Prostate gland (tissue), 2 donors: ENCODE results near the gene C1QTNF7. TPM values are rescaled to one million over a fixed set of nuclear protein-coding genes. Genes with fewer than 3 reads are reported as not detected.

Experiments used
- DNase-seq: peaks from one replicate; pipeline ENCODE4 v3.0.0-alpha.2; 2019; ENCODE audit warnings: low spot score
- H3K27ac ChIP-seq, 2 donors: fragments of 200-600 bp; sonication (generic); 2 replicates each; pipeline ENCODE4 v1.5.1; 2017 to 2019
- H3K27me3 ChIP-seq: fragments of 200-600 bp; sonication (generic); replicated peaks from 2 replicates; pipeline ENCODE4 v1.5.1; 2019; ENCODE audit not compliant: insufficient read depth
- H3K36me3 ChIP-seq, 2 donors: fragments of 200-600 bp; sonication (generic); 1 replicate in 1 of 2; 2 replicates in 1 of 2; pipeline versions ENCODE4 v1.5.1 to v1.8.1; 2017 to 2019
- H3K4me1 ChIP-seq: fragments of 200-600 bp; sonication (generic); replicated peaks from 2 replicates; pipeline ENCODE4 v1.5.1; 2019
- H3K4me3 ChIP-seq, 2 donors: fragments of 200-600 bp; sonication (generic); 2 replicates each; pipeline ENCODE4 v1.5.1; 2017 to 2019
- H3K9me3 ChIP-seq: fragments of 200-600 bp; sonication (generic); 2 replicates; pipeline ENCODE4 v1.5.1; 2017
- POLR2A ChIP-seq: fragments of 450-650 bp; IDR thresholded peaks from one replicate; pipeline ENCODE4 v1.6.1; 2016; ENCODE audit warnings: antibody characterized with exemption, mild to moderate bottlenecking
- POLR2AphosphoS5 ChIP-seq: sonication (generic); formaldehyde crosslinking; IDR thresholded peaks from one replicate; pipeline ENCODE4 v1.6.1; 2017; ENCODE audit warnings: antibody characterized with exemption
- WGBS: methylation state at CpG from one replicate; pipeline ENCODE4 v1.1.5; 2018; 5-methylcytosine and 5-hydroxymethylcytosine counted together
- intact Hi-C: fragments of 100-400 bp; cut with DNase I; formaldehyde crosslinking; loops from one replicate; pipeline ENCODE4 v1.14.2; 2022
- total RNA-seq, 2 donors: library from RNA; depleted of rRNA; stranded (reverse); fragments of >200 nt; gene quantifications; one replicate each; pipeline ENCODE4 v1.1.0, GENCODE V29; 2016
- TF ChIP-seq, protein P1 (sequence below), 4 experiments: fragments of 200-600 bp in 2 of 4; fragments of 450-650 bp in 2 of 4; sonication (generic) in 2 of 4; IDR thresholded peaks; 1 replicate in 3 of 4; 2 replicates in 1 of 4; pipeline ENCODE4 v1.5.1; 2016 to 2019; ENCODE audit warnings: antibody characterized with exemption in 4 of 4, mild to moderate bottlenecking in 2 of 4, moderate library complexity in 2 of 4

Gene C1QTNF7
- total RNA-seq, 2 donors from 2014 or later = 4.6 to 6.0 TPM

DNA sequence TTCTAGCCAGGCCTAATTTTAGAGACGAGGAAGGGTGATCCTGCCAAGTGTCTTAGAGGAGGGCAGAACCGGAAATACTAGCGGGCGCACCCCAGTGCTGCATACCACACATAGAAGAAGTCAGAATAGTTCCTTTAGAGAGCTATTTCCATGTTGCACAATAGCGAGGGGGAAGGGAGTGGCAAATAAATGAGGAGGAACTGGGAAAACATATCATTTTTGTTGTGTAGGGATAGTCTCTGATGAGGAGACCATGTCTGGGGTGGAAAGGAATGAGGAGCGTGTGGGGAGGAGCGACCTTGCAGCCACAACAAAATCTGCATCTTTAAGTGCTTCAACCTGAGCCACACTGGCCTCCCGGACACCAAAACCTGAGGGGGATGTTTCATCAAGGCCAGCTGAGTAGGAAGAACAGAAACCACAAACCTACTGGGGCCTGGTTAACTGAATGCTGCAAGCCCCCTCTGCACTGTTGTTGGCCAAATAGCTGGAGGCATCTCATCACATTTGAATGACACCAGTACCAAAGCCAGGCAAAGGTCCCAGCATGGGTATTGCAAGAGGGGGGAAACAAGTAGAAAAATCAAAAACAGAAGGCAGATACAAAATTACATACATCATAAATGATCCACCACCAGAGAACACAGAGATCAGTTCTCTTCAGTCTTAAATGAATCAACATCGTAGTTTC is 26.7 kb upstream of the C1QTNF7 start:
- no peaks in the 10 kb centered on the region for H3K9me3 ChIP-seq
- peak; percentile 30 for DNase-seq
- H3K4me1 ChIP-seq = no peaks in the 10 kb centered on the region
- no peak overlapping the region for H3K4me3 ChIP-seq
- intact Hi-C loops = no loop called here
- H3K27me3 ChIP-seq = no peaks in the 10 kb centered on the region
- WGBS = 39% methylated on average over 9 of the region's 9 CpGs
- no peaks in the 10 kb centered on the region for H3K36me3 ChIP-seq
- TF ChIP-seq, protein P1, sequence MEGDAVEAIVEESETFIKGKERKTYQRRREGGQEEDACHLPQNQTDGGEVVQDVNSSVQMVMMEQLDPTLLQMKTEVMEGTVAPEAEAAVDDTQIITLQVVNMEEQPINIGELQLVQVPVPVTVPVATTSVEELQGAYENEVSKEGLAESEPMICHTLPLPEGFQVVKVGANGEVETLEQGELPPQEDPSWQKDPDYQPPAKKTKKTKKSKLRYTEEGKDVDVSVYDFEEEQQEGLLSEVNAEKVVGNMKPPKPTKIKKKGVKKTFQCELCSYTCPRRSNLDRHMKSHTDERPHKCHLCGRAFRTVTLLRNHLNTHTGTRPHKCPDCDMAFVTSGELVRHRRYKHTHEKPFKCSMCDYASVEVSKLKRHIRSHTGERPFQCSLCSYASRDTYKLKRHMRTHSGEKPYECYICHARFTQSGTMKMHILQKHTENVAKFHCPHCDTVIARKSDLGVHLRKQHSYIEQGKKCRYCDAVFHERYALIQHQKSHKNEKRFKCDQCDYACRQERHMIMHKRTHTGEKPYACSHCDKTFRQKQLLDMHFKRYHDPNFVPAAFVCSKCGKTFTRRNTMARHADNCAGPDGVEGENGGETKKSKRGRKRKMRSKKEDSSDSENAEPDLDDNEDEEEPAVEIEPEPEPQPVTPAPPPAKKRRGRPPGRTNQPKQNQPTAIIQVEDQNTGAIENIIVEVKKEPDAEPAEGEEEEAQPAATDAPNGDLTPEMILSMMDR (IDR thresholded peaks at IDR 0.05) = no peak
- peak overlapping the region in 1 of 2 donors; percentile 6 for H3K27ac ChIP-seq

DNA sequence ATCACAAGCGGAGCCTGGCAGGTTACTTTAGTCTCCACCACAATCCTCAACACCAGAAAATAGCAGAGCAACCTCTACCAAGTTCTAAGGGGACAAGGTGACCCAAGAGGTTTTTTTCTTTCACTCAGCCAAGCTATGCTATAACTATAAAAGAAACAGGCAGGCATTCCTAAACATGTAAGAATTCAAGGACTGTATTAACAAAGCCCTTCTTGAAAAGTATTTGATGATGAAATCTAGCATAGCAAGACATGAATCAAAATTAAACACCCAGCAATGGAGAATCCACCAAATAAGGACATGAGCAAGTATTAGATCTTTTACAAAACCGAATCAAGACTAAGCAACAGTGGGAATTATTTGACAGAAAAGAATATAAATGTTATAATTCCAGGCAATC is 25.7 kb upstream of the C1QTNF7 start:
- H3K27ac ChIP-seq = no peak overlapping the region
- WGBS = 63% methylated on average over 2 of the region's 2 CpGs
- DNase-seq = no peak
- no peaks in the 10 kb centered on the region for H3K9me3 ChIP-seq
- TF ChIP-seq POLR2AphosphoS5 (no peak), POLR2A (no peak)
- TF ChIP-seq, protein P1 (IDR thresholded peaks at IDR 0.05) = no peak
- no peaks in the 10 kb centered on the region for H3K27me3 ChIP-seq
- H3K4me3 ChIP-seq = no peak overlapping the region
- H3K36me3 ChIP-seq = no peaks in the 10 kb centered on the region
- intact Hi-C loops = no loop called here
- H3K4me1 ChIP-seq = no peaks in the 10 kb centered on the region

DNA sequence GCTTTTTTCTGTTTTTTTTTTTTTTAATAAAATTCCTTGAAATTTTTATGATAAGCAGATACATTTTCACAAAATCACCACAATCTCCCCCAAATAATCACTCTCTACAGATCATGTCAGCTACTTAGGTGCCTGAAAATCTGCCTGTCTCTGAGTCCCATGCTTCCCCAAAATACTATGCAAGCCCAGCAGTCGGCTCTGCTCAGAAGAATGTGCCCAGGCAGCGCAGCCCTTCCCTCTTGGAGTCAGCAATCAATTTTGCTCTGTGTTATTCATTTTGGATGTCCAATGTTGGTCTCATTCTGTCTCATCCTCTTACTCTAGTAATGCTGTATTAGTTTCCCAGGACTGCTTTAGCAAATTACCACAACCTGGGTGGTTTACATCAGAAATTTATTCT is 24.9 kb upstream of the C1QTNF7 start:
- Histone ChIP-seq H3K4me3 (no peak overlapping the region), H3K27ac (no peak overlapping the region), H3K36me3 (no peaks in the 10 kb centered on the region), H3K9me3 (no peaks in the 10 kb centered on the region), H3K4me1 (no peaks in the 10 kb centered on the region), H3K27me3 (no peaks in the 10 kb centered on the region)
- intact Hi-C loops = no loop called here
- TF ChIP-seq, protein P1 (IDR thresholded peaks at IDR 0.05) = no peak
- TF ChIP-seq POLR2AphosphoS5 = no peak
- TF ChIP-seq POLR2A = no peak
- WGBS = 70% methylated on average over 2 of the region's 2 CpGs
- DNase-seq = no peak

DNA sequence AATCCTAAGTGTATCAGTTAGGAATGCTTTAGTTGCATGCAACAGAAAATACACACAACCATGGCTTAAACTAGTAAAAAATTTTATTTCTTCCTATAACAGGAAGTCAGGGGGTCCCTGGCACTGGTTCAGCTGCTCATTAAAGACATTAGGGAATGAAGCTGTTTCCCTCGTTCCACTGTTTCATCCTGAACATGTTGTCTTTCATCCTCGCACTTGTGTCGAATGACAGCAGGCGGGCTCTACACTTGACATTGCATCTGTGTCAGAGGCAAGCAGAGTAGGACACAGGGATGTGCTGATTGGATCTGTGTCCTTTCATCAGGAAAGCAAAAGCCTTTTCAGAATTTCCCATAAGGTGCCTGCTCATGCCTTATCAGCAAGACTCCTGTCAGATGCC is 22.8 kb upstream of the C1QTNF7 start:
- intact Hi-C loops = no loop called here
- Histone ChIP-seq H3K27ac (no peak overlapping the region), H3K4me1 (no peaks in the 10 kb centered on the region), H3K36me3 (no peaks in the 10 kb centered on the region), H3K9me3 (no peaks in the 10 kb centered on the region), H3K27me3 (no peaks in the 10 kb centered on the region), H3K4me3 (no peak overlapping the region)
- 79% methylated on average over 4 of the region's 4 CpGs for WGBS
- TF ChIP-seq, protein P1 (IDR thresholded peaks at IDR 0.05) = no peak
- TF ChIP-seq POLR2AphosphoS5 (no peak), POLR2A (no peak)
- no peak for DNase-seq

DNA sequence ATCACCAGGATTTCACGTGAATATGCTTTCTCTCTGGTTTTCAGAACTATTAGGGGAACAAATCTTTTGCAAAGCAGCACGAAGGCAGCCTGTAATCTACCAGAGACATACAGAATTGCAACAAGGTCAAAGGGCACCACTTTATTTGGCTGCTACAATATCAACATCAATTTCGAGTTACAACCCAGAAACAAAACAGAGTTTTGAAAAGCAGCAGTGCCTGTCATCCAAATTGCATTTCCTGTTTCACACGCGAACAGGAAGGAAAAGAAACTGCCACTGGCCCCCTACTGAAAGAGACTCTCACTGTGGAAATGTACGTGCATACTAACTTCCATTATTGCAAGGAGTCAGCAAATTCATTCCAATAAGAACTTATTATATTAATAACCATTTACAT is 17.1 kb upstream of the C1QTNF7 start:
- TF ChIP-seq POLR2AphosphoS5 = no peak
- TF ChIP-seq, protein P1 (IDR thresholded peaks at IDR 0.05) = no peak
- no peak for TF ChIP-seq POLR2A
- Histone ChIP-seq H3K9me3 (no peaks in the 10 kb centered on the region), H3K36me3 (no peaks in the 10 kb centered on the region), H3K27me3 (no peaks in the 10 kb centered on the region), H3K4me1 (no peaks in the 10 kb centered on the region), H3K4me3 (no peak overlapping the region), H3K27ac (no peak overlapping the region)
- intact Hi-C loops = no loop called here
- no peak for DNase-seq
- WGBS = 57% methylated on average over 6 of the region's 6 CpGs
